H9 (cell line): ENCODE data around the gene ASPRV1. TPM values are rescaled to one million over a fixed set of nuclear protein-coding genes. Genes with fewer than 3 reads are reported as not detected.
A peak's percentile ranks its signal among the peaks of the same experiment; 100 is the strongest.

Experiments
- DNase-seq: peaks from one replicate; pipeline ENCODE4 v3.0.0-alpha.2; 2017
- H2AFZ ChIP-seq: one replicate; pipeline ENCODE4 v1.6.1; 2013; ENCODE audit warnings: mild to moderate bottlenecking, low read length, control low read depth, moderate library complexity
- H2AK5ac ChIP-seq: 2 replicates; pipeline ENCODE4 v1.6.1; 2013; ENCODE audit warnings: low read length, control low read depth, mixed read lengths; ENCODE audit not compliant: insufficient read length
- H2BK120ac ChIP-seq: one replicate; pipeline ENCODE4 v1.6.1; 2013; ENCODE audit warnings: low read depth, mild to moderate bottlenecking, low read length, control low read depth, inconsistent platforms; ENCODE audit not compliant: poor library complexity, severe bottlenecking
- H2BK12ac ChIP-seq: 2 replicates; pipeline ENCODE4 v1.6.1; 2013; ENCODE audit warnings: low read length, control low read depth, mixed read lengths, low read depth; ENCODE audit not compliant: insufficient read length
- H2BK15ac ChIP-seq: 2 replicates; pipeline ENCODE4 v1.6.1; 2013; ENCODE audit warnings: low read depth, low read length, control low read depth
- H2BK20ac ChIP-seq: one replicate; pipeline ENCODE4 v1.6.1; 2013; ENCODE audit warnings: low read depth, mild to moderate bottlenecking, low read length, control low read depth, inconsistent platforms; ENCODE audit not compliant: poor library complexity, severe bottlenecking
- H2BK5ac ChIP-seq: 2 replicates; pipeline ENCODE4 v1.6.1; 2013; ENCODE audit warnings: low read length, control low read depth, mixed read lengths; ENCODE audit not compliant: insufficient read length
- H3K14ac ChIP-seq: 2 replicates; pipeline ENCODE4 v1.6.1; 2013; ENCODE audit warnings: low read length, control low read depth; ENCODE audit not compliant: insufficient read depth
- H3K18ac ChIP-seq: 2 replicates; pipeline ENCODE4 v1.6.1; 2013; ENCODE audit warnings: low read depth, mild to moderate bottlenecking, mixed read lengths, low read length, control low read depth; ENCODE audit not compliant: insufficient read length
- H3K23ac ChIP-seq: 2 replicates; pipeline ENCODE4 v1.6.1; 2013; ENCODE audit warnings: low read length, control low read depth, mixed read lengths, low read depth; ENCODE audit not compliant: insufficient read length
- H3K23me2 ChIP-seq: 2 replicates; pipeline ENCODE4 v1.6.1; 2013; ENCODE audit warnings: low read depth, mild to moderate bottlenecking, mixed read lengths, low read length, control low read depth; ENCODE audit not compliant: insufficient read length, poor library complexity, severe bottlenecking
- H3K27ac ChIP-seq: 2 replicates; pipeline ENCODE4 v1.5.1; 2013; ENCODE audit warnings: low read length, control low read depth, mixed read lengths, low read depth; ENCODE audit not compliant: insufficient read length
- H3K27me3 ChIP-seq: 2 replicates; pipeline ENCODE4 v1.6.1; 2013; ENCODE audit warnings: low read length, control low read depth, inconsistent platforms; ENCODE audit not compliant: insufficient read depth
- H3K4ac ChIP-seq: 2 replicates; pipeline ENCODE4 v1.6.1; 2013; ENCODE audit warnings: low read depth, mild to moderate bottlenecking, control low read depth, inconsistent platforms, low read length, moderate library complexity
- H3K4me1 ChIP-seq: 2 replicates; pipeline ENCODE4 v1.6.1; 2013; ENCODE audit warnings: low read length, control low read depth, inconsistent platforms; ENCODE audit not compliant: insufficient read depth
- H3K4me2 ChIP-seq: 2 replicates; pipeline ENCODE4 v1.6.1; 2013; ENCODE audit warnings: low read length, control low read depth, mixed read lengths; ENCODE audit not compliant: insufficient read length, insufficient read depth
- H3K56ac ChIP-seq: 2 replicates; pipeline ENCODE4 v1.6.1; 2013; ENCODE audit warnings: low read depth, mild to moderate bottlenecking, mixed read lengths, low read length, control low read depth; ENCODE audit not compliant: insufficient read length
- H3K79me1 ChIP-seq: 2 replicates; pipeline ENCODE4 v1.6.1; 2013; ENCODE audit warnings: low read depth, mild to moderate bottlenecking, moderate library complexity, low read length, control low read depth, inconsistent platforms; ENCODE audit not compliant: insufficient read depth, poor library complexity, severe bottlenecking
- H3K79me2 ChIP-seq: 2 replicates; pipeline ENCODE4 v1.6.1; 2013; ENCODE audit warnings: low read length, control low read depth, inconsistent platforms; ENCODE audit not compliant: insufficient read depth
- H3K9ac ChIP-seq: 2 replicates; pipeline ENCODE4 v1.6.1; 2013; ENCODE audit warnings: low read length, control low read depth, mixed read lengths; ENCODE audit not compliant: insufficient read length; ENCODE audit errors: extremely low read depth
- H3K9me3 ChIP-seq: one replicate; pipeline ENCODE4 v1.6.1; 2013; ENCODE audit warnings: low read depth, low read length, inconsistent platforms; ENCODE audit not compliant: control insufficient read depth
- H3T11ph ChIP-seq: one replicate; pipeline ENCODE4 v1.6.1; 2013; ENCODE audit warnings: mild to moderate bottlenecking, low read length, control low read depth, inconsistent platforms
- H4K20me1 ChIP-seq: one replicate; pipeline ENCODE4 v1.6.1; 2013; ENCODE audit not compliant: control insufficient read depth, insufficient read length, insufficient read depth
- H4K5ac ChIP-seq: 2 replicates; pipeline ENCODE4 v1.6.1; 2013; ENCODE audit warnings: low read depth, mild to moderate bottlenecking, mixed read lengths, low read length, control low read depth; ENCODE audit not compliant: insufficient read length
- H4K8ac ChIP-seq: replicated peaks from 2 replicates; pipeline ENCODE4 v1.6.1; 2013; ENCODE audit warnings: low read length, control low read depth, mixed read lengths, low read depth; ENCODE audit not compliant: insufficient read length
- H4K91ac ChIP-seq: 2 replicates; pipeline ENCODE4 v1.6.1; 2013; ENCODE audit warnings: low read depth, mild to moderate bottlenecking, moderate library complexity, mixed read lengths, low read length, control low read depth; ENCODE audit not compliant: insufficient read length
- H3K27ac Mint-ChIP-seq, 3 experiments: 2 replicates in 2 of 3; 3 replicates in 1 of 3; pipeline ENCODE4 v1.8.0; 2020 to 2021; ENCODE audit warnings: mixed read lengths in 3 of 3, mild to moderate bottlenecking in 1 of 3, moderate library complexity in 1 of 3
- H3K27me3 Mint-ChIP-seq: 2 replicates; pipeline ENCODE4 v1.8.0; 2021; ENCODE audit warnings: low read depth, mild to moderate bottlenecking, moderate library complexity, mixed read lengths
- H3K36me3 Mint-ChIP-seq, 3 experiments: 2 replicates in 2 of 3; 3 replicates in 1 of 3; pipeline ENCODE4 v1.8.0; 2020 to 2021; ENCODE audit warnings: low read depth in 3 of 3, mixed read lengths in 3 of 3; ENCODE audit not compliant: insufficient read depth in 1 of 3
- H3K4me1 Mint-ChIP-seq, 2 experiments: 2 replicates each; pipeline ENCODE4 v1.8.0; 2020; ENCODE audit warnings: mixed read lengths in 2 of 2
- H3K4me3 Mint-ChIP-seq, 2 experiments: 2 replicates in 1 of 2; 3 replicates in 1 of 2; pipeline ENCODE4 v1.8.0; 2020 to 2021; ENCODE audit warnings: mild to moderate bottlenecking in 2 of 2, mixed read lengths in 2 of 2, moderate library complexity in 1 of 2
- H3K9me3 Mint-ChIP-seq, 2 experiments: 2 replicates in 1 of 2; 3 replicates in 1 of 2; pipeline ENCODE4 v1.8.0; 2020; ENCODE audit warnings: mild to moderate bottlenecking in 2 of 2, mixed read lengths in 2 of 2, moderate library complexity in 1 of 2
- CTCF ChIP-seq: fragments of 200-600 bp; sonication (generic); conservative IDR thresholded peaks from 3 replicates; pipeline ENCODE4 v1.8.0; 2021; ENCODE audit warnings: antibody characterized with exemption, mild to moderate bottlenecking
- WGBS: extraction: QIAGEN DNeasy Blood & Tissue Kit; methylation state at CpG from one replicate; pipeline ENCODE4 v1.1.7; 2013; ENCODE audit warnings: missing lambda C conversion rate, low lambda C conversion rate, mixed read lengths; ENCODE audit not compliant: insufficient read length; ENCODE audit errors: extremely low coverage; 5-methylcytosine and 5-hydroxymethylcytosine counted together
- total RNA-seq: library from RNA; stranded (reverse); gene quantifications from 2 replicates; pipeline ENCODE4 v1.2.1, GENCODE V29; 2021

The ASPRV1 gene
- total RNA-seq, 1 experiment from 2014 or later, result 0.57 TPM

- Histone ChIP-seq H2BK12ac (no peak overlapping the region), H3K23me2 (no peaks in the 10 kb centered on the region), H3T11ph (no peak overlapping the region), H2AFZ (no peak overlapping the region), H2BK20ac (no peak overlapping the region), H3K23ac (no peak overlapping the region), H3K9ac (no peak overlapping the region), H4K20me1 (no peaks in the 10 kb centered on the region), H2BK120ac (no peak overlapping the region), H3K18ac (no peak overlapping the region), H2AK5ac (no peak overlapping the region), H3K4me1 (no peaks in the 10 kb centered on the region; the same call in 1 of the 2 replicates), H3K27ac (no peak overlapping the region), H3K9me3 (no peaks in the 10 kb centered on the region), H3K4me2 (no peak overlapping the region), H2BK5ac (no peak overlapping the region), H3K56ac (no peak overlapping the region), H3K14ac (no peak overlapping the region), H4K8ac (no peak overlapping the region), H2BK15ac (no peak overlapping the region), H4K5ac (no peak overlapping the region), H3K79me1 (no peaks in the 10 kb centered on the region), H3K79me2 (no peaks in the 10 kb centered on the region), H3K27me3 (no peaks in the 10 kb centered on the region), H4K91ac (no peak overlapping the region), H3K4ac (no peak overlapping the region)
- peaks cover 1% of the 10 kb centered on the region for H3K27me3 Mint-ChIP-seq
- H3K27ac Mint-ChIP-seq, result peak overlapping the region in 1 of 3 experiments; percentile 64; a peak in 1 of 7 replicates
- no peak overlapping the region; a peak in 2 of 5 replicates for H3K4me3 Mint-ChIP-seq
- no CpG with 5 or more reads among the region's 8 CpGs for WGBS
- H3K9me3 Mint-ChIP-seq, result no peaks in the 10 kb centered on the region
- peaks cover 0 to 2% (median 0%) of the 10 kb centered on the region in 3 experiments; a peak in 1 of 7 replicates for H3K36me3 Mint-ChIP-seq
- no peak for DNase-seq
- H3K4me1 Mint-ChIP-seq, result peaks cover 14 to 19% of the 10 kb centered on the region in 2 experiments
- no peak for TF ChIP-seq CTCF
Measured at GRCh38 chr2:69979902-69980807, 18.7 kb upstream of the ASPRV1 start.
